Islet of Langerhans (tissue), 1 donor: ENCODE measurements around the gene PRKCE.

ENCODE experiments used
- FAIRE-seq: peaks from one replicate; lab custom pipeline; 2011; peaks lifted over from hg19 to GRCh38; lab: Jason Lieb, UNC

PRKCE gene

DNA sequence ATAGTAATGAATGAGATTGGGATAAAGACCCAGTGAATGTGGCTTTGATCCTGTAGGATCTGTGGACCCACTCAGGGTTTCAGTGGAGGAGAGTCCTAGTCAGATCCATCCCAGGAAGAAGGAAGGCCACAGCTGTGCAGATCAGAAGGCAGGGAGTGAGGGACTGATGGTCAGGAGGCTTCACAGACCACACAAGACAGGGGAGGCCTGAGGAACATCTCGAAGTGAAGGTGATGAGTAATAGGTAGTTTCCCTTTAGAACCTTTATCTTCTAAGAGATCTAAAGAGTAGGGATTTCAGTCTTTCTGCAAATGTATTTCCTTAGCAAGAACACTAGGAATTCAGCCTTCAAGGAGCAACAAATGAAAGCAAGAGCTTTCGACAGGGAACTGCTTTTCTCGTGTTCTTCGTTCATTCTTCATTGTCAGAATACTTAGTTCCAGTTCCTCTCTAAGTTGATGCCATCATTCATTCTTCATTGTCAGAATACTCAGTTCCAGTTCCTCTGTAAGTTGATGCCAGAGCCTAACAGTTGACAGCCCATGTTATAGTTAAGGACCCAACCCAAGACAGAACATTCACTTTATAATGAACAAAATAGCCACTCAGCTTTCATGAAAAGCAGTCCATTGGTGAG lies 495.5 kb downstream of the PRKCE start:
- FAIRE-seq: no peak

DNA sequence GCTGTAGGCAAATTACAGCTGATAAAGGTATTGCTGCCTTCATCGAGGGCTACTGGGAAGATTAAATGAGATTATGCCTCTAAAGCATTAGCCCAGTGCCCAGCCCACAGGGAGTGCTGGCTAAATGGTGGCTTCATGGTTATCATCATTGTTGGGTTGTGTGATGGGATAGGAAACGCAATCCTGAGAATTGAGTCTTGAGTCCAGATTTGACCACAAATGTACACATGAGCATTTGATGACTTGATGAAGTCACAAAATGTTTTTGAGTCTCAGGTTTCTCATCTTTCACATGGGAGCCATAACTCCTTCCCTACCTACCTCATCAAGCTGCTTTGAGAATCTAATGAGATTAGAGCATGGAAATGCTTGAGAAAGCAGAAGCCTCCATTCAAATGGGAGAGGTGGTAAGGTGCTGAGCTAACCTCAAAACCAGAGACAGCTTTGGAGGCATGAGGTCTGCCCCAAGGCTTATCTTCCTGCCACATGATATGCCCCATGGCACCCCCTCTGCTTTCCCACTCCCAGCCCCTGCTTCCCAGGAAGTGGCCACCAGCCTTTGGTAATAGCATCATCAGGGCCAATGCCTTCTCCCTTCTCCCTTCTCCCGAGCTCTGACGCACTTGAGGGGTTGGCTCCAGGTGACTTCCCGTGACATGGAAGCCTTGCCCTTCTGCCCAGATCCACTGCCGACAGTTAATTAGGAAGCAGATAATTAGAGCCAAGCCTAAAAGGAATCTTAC lies 496.3 kb downstream of the PRKCE start:
- FAIRE-seq: no peak

DNA sequence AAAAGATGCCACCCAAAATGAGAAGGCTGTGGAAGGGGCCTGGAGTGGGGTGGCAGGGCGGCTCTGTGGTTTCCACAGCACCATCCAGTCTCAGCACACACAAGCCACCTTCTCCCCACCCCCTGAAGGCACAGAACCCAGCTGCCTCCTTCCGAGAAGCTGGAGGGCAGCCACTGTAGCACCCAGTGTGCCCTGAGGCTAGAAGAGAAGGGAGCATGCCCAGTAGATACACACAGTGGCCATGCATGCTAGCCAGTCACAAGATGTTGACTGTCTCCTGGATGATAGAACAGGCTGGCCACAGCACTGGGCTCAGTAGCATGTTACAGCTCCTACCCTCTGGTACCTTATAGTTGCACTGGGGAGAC lies 496.9 kb downstream of the PRKCE start:
- no peak for FAIRE-seq

DNA sequence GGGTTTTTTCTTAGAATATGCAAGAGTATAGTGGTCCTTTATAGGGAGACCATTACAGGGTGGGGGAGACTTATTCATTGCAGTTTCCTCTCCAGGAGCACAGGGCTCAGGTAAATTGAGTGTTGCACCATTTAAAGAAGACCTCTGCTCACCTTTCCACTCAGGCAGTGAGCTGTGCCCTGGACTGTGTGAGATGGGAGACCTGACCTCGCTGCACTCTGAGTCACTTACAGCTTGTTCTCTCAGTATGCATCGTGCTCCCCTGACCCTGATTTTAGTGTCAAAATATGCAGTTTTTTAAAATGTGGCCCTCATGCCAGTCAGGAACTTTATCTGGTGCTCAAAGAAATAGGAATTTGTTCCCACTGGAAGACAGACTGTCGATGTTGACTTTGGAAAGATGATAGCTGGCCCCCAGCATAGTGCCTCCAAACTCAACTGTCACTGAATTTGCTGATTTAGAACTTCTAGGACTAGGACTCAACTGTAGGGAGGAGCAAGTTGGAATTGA lies 499.0 kb downstream of the PRKCE start:
- no peak for FAIRE-seq

DNA sequence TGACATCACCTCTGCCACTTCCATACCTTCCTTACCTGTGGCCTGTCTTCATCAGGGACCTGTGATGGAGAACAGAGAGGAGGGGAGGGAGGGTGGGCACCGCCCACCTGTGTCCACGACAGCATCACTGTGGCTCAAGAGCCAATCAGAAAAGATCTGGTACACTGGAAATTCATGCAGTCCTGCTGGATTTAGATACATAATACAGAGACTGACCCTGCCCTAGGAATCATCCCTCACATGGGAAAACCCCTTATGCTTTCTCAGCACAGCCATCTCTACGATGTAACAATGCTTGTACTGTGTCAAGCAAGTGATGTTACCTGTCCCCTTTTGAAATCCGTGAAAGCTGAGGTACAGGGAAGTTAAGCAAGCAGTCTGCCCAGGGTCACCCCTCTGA lies 500.1 kb downstream of the PRKCE start:
- FAIRE-seq: no peak

DNA sequence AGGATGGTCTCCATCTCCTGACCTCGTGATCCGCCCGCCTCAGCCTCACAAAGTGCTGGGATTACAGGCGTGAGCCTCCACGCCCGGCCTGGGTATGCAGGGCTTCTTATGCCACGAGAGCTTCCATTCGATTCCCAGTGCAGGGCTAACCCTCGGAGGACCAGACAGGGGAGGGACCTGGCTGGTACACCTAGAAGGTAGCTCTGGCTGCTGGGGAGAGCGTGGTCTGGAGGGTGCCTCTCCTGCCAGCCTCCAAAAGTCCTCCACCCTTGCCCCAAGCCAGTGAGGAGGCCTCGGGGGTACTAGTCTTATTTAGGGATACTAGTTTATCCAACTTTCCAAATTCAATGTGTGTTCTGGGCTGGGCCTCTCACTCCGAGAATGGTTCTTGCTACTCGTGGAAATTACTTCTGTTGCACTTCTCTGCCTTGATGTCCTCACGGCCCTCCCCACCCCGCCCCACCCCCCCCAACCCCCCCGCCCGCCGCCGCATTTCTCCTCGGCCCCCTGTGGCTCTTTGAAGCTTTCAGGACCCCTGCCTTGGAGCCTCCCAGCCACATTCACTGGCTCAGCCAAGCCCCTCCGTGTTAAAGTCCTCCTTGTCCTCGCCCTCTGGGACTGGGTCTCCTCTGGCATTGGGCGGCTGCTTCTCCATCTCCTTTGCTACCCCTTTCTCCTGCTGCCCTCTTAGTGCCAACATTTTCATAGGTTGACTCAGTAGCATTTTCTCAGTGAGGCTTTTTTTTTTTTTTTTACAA lies 502.7 kb downstream of the PRKCE start:
- no peak for FAIRE-seq

DNA sequence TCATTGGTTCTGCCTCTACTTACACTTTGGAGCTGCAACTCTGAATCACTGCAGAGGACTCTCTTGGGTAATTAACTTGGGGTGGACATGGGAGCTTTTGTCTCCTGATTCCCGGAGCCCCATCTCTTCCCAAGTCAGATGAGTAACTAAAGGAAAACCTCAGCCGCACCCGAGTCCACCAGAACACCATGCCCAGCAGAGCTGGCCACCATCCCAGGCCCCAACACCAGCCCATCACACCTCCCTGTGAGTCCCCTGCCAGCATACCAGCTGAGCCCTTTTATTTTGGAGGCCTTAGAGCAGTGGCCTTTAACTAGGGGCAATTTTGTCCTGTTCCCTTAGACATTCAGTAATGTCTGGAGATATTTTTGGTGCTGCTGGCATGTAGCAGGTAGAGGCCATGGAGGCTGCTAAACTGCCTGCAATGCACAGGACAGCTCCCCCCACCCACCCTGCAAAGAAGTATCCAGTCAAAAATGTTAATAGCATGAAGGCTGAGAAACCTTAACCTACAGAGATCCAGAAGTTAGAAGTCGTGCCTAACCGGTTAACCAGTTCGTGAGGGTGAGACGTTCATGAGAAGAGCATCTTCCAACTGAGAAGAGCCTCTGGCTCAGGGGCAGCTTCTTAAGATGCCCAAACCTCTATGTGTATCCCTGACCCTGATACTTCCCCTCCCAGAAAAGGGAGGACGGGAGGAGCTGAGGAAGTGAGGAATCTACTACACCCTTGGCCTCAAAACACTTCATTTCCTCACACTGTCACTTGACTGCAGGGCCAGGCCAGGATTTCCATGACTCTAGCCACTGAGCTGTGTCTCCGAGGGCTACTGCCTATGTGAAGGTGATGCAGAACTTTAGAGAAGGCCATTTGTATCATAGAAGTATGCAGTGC lies 505.8 kb downstream of the PRKCE start:
- no peak for FAIRE-seq

DNA sequence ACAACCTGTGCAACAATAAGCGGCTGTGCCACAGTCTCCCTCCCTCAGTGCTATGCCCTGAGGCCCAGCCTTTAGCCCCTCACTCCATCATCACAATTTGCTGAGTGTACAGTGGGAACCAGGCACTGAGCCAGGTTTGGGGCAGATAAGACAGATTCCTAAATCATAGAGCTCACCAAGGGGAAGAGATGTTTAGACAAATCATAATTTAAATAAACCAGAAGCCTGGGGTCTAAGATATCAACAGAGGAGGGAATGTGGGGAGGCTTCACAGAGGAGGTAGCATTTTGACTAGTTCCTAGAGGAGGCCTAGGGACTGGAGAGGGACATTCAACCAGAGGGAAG lies 506.5 kb downstream of the PRKCE start:
- FAIRE-seq: no peak

DNA sequence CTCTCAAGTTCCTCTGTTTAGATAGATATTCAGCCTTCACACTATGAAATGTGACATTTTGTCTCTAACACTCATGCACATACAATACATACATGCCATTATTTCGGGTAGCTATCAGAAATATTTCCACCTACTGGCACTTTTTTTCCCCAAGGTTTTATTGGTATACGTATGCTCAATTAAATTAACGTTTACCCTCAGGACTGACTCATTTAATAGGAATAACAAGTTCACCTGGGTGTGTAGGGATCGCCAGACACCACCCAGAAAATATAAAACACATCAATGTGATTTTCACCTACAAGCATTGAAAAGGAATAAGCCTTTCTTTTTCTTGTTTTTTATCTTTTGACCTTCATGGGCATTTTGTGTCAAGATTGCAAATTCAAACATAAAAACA lies 507.2 kb downstream of the PRKCE start:
- FAIRE-seq: no peak

DNA sequence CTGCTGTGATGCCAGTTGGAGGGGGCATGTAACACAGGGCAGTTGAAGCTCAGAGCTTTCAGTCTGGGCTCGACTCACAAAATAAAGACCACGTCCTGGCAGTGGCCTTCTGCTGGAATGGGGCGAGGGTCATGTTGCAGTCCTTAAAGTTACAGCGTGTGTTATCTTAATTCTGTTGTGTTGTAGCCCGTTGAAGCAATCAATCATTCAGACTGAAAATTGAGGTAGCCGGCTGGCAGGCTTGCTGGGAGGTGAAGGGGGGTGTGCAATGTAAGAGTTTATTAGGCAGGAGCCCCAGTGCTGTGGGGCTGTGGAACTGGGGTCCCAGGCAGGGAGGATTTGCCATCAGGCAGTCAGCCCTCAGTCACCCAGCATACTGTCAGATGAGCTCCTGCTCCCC lies 508.9 kb downstream of the PRKCE start:
- no peak for FAIRE-seq

DNA sequence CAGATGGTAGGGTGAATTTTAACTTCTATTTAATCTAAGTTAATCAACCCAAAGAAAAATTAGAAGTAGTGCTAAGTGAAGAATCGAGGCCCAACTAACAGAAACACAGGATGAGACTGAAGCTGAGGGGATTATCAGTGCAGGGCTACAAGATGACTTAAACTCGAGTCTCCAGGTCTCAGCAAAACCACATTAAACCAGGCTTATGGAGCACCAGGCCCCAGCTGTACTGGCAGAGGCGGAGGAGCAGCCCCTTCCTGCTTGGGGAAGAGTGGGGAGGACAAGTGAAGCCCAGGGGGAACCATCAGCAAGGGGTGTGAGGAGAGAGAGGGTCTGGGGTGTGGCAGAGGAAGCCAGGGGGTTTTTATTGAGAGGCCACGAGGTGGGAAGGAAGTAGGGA lies 509.8 kb downstream of the PRKCE start:
- no peak for FAIRE-seq

DNA sequence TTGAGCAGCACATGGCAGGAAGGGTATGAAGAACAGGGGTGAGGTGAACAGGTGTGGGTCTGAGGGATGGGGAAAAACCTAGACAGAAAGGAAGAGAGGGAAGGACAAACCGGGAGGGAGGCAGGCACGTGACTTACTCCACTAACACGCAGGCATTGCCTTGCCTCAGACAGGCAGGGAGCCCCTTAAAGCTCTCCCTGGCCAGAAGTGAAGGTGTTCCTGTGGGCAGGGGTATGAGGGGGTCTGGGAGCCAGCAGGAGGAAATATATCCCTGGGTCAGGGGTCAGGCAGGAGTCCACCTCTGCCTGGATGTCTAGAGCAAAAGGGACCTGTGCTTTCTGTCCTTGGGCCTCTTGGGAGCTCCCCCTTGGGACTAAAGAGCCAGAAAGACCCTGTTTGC lies 510.4 kb downstream of the PRKCE start:
- no peak for FAIRE-seq

DNA sequence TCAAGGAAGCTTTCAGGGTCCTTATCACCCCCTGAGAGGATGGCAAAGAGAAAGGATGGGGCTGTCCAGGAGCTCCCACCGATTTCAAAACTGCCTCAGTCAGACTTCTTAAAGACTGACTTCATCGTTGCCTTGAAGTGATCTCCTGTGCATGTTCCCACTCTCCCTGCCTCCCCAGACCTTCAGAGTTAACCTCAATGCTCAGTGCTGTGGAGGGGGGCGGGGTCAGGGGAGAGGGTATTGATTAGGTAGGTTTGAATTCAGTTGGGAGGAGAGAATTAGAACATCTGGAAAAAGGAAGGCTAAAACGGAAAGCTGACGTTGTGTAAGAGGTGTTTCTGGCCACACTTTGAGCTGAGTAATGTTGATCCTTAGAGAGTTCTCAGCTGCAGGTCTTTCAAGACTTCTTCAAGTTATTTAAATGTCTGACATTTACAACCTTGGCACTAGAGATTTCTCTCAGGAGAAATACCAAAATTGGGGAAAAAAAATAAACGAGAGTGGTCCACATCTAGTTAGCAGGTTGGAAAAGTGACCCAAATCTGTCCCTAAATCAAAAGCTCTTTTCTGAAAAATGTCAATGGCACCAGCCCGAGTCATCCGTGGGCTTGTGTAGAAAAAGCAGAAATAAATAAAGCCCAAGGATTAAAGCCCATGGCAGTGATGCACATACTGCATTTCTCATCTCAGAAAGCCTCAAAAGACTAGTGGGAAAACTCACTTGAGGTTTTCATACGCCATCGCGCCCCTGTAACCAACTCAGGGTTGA lies 511.0 kb downstream of the PRKCE start:
- FAIRE-seq: no peak

DNA sequence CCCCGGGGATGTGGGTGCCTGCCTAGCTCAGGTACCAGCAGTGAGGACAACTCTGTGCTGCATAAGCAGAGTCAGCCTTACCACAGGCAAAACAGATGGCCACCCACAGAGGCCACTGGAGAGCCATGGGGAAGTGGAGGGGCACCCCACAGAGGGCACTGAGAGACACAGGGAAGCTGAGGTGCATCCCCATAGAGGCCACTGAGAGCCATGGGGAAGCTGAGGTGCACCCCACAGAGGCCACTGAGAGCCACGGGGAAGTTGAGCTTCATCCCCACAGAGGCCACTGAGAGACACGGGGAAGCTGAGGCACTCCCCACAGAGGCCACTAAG lies 511.6 kb downstream of the PRKCE start:
- no peak for FAIRE-seq

DNA sequence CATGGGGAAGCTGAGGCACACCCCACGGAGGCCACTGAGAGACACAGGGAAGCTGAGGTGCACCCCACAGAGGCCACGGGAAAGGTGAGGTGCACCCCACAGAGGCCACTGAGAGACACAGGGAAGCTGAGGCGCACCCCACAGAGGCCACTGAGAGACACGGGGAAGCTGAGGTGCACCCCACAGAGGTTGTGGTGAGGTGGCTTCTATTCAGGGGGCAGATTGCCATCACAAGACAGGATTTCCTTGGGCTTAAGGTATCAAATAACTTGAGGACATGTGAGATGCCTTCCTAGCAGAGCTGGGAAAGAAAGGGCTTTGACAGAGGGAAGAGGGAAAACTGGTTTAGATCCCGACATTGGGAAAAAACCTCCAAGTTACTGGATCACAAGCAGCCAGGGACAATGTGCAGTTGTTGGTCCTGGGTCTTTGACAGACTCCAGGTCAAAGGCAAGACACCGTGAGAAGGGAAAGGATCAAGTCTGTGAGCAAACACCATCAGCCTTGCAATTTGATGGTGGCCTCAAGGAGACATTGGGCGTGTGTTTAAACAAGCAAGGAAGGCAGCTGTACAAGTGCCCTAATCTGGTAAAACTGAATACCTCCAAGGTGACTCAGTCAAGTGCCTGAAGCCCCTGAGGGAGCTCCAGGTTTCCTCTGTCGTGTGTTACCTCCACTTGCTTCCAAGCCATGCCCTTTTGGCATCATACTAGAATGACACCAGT lies 512.5 kb downstream of the PRKCE start:
- FAIRE-seq: no peak

DNA sequence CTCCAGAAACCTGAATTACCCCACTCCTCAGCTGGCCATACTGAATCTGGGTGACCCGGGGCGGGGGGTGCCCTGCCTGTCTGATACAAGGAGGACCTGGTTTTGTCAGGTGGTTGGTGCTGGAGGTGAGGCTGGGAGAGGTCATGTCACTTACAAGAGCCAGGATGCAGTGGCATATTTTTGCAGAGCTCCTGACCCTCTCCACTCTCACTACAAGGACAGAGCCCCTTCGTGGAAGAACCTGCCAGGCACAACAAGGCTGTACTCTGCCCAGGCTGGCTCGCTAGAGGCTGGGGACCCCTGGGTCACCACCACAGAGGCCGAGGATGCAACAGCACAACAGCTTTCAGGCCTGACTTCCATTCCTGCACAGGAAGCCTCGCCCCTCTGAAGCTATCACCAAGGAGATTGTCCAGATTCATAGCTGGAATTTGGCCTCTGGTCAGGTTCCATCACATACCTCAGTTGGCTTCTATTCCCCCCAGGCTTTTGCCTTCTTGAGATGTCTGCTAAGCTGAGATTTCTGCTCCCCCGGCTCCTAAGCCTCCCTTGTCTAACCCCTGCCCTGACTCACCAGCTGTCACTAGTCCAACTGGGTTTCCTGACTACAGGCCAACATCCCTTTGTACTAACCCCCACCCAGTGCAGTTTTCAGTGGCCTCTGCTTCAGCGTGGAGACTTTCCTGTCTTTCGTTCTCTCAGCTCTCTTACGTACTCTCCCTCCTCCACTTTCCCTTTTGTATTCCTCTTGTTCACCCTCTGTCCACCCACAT lies 513.2 kb downstream of the PRKCE start:
- FAIRE-seq: no peak

DNA sequence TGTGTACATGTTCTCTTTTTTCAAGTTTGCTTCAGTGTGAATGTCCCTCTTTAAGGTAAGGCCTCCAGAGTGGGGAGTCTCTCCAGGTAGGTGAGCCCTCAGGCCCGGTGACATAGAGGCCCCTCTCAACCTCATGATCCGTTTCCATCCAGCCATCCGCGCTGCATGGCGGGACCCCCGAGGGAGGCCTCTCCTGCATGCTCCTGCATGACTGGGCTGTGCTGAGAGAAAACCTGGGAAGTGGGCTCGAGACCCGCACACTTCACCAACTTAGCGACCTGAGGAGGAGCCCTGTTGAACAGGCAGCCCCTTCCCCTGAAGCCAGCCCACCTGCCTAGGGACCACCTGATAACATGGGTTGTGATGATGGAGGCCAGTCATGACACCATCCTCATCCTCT lies 514.4 kb downstream of the PRKCE start:
- no peak for FAIRE-seq

DNA sequence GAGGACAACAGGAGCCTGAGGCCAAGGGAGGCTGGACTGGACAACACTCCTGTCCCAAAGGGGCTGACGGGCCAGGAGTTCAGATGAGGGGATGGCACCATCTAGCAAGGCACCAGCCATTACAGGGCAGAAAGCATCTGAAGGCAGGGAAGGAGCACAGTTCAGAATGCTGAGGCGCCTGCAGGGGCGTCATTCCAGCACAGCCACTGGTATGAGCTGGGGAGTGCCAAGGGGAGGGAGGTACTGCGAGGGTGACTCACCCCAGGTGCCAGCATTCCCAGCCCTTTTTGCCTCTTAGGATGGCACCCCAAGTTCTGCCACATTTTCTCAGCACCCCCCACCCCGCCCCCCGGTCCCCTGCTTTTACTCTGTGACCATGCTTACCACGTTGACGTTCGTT lies 515.9 kb downstream of the PRKCE start:
- no peak for FAIRE-seq

DNA sequence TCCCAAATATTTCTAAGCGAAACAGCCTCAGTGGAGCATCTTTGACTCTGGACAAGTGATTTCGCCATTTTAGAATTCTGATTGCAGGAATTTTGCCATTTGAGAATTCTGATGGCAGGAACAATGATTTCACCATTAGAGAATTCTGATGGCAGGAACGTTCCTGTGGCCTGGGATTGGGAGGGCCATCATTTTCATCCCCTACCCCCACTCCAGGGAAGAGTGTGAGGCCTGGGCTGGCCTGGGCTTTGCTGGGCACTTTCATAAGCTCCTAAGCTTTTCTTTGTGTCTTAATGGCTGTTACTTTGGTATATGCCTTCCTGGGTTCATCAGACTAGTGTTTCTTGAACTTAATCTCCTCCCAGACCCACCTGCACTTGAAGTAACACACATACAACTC lies 516.4 kb downstream of the PRKCE start:
- no peak for FAIRE-seq

DNA sequence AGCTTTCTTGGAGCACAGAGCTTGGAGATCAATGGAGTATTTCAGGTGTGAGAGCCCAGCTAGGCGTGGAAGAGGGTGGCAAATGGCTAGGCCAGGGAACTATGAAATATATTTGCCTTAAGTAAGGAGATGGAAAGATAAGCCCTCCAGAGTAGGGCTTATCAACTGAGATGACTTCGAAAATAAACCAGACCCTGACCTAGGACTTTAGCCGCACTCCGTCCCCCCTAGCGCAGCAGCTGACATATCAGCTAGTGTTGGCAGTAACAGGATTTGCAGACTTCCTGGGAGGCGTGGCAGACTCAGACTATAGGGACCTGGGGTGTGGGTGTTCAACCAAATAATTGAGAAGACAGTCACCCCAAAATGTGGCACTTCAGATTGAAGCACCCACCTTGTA lies 518.0 kb downstream of the PRKCE start:
- FAIRE-seq: no peak
